HG02938 (cell line): Measurements from ENCODE around the gene SLAMF7.
"Not testable (repeated sequence)": the region's sequence is repeated elsewhere in the genome, so short reads cannot be mapped to it uniquely, and the experiment has no call there.

Source experiments
- ATAC-seq: cut with Tn5 transposase; IDR thresholded peaks from one replicate; pipeline ENCODE4 v1.9.1; 2021; ENCODE audit warnings: mild to moderate bottlenecking, moderate library complexity; ENCODE audit not compliant: unreplicated experiment

The SLAMF7 gene

DNA sequence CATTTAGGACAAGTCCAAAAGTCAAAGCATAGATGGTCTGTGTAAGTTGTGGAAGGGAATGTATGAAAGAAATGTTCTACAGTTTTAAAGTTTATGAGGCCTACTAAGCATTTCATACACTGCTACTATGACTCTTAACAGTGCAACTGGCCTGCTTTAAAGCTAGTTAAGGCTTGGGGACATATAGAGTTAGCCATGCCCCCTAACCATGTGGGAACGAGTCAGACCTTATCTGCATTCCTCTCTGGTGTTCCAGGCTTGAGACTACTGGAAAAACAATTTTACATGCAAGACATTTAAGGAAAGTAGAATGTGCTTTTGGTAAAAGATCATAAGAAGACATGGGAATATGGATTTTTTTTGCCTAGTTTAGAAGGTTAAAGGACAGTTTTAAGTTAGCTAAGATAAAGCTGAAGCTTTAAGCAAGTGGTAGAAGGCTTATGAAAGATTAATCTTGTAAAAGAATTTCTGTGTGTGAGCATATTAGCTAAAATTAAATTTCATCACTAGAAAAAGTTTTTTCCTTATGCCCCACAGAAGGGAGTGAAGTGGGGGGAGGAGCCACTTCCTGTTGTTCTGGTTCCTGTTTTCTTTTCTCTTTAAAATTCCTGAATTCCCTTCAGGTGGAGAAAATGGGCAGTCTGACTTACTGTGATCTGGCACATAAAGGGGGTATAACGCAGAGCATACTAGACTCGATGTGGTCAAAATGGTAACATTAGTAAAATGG, 18.5 kb upstream of the SLAMF7 start:
- no peak for ATAC-seq

DNA sequence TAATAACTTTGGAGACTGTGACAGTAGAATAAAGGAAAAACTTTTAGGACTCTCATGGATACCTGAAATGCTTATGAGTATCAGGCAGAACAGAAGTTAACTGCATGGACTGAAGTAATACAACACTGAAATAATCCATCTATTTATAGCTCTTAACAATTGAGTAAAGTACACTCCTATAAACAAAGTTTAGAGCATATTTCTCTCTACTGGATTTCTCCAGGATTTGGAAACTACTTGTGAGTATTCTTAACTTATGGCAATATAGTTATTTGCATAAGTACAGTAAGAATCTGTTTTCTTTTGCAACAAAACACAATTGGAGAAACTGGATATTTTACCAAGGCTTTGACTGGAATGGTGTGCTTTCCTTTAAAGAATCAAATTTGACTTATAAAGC, 17.6 kb upstream of the SLAMF7 start:
- ATAC-seq = no peak

DNA sequence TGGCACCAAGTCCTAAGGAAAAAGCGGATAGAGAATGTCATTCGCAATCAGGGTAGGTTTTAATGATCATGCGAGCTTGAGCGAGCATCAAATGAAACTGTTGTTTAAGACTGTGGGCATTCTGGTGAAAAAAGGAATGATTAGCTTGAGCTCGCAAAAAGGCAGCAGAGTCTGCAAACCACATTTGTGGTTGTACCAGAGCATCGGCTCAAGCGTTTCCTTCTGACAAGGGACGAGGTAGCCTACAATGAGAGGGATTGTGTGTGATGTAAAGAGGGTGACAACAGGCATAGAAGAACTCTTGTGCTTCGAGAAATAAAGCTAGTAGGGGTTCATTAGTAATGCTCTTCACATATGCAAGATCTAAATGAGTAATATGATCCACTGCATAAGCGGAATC, 16.3 kb upstream of the SLAMF7 start:
- no peak for ATAC-seq

DNA sequence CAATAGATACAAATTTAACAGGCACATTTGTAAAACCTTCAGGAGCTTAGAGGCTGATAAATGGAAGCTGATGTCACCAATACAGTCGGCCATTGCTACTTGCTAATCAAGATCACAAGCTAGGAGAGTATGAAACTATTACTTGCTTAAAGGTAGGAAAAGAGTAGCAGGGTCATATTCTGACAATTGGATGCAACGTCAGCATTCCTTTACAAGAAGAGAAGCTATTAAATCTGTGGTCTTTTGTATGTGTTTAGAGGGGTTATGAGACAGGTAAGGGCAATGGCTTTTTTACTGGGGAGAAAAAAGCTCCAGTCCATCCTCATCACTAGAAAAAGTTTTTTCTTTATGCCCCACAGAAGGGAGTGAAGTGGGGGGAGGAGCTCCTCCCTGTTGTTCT, 15.7 kb upstream of the SLAMF7 start:
- ATAC-seq = no peak

DNA sequence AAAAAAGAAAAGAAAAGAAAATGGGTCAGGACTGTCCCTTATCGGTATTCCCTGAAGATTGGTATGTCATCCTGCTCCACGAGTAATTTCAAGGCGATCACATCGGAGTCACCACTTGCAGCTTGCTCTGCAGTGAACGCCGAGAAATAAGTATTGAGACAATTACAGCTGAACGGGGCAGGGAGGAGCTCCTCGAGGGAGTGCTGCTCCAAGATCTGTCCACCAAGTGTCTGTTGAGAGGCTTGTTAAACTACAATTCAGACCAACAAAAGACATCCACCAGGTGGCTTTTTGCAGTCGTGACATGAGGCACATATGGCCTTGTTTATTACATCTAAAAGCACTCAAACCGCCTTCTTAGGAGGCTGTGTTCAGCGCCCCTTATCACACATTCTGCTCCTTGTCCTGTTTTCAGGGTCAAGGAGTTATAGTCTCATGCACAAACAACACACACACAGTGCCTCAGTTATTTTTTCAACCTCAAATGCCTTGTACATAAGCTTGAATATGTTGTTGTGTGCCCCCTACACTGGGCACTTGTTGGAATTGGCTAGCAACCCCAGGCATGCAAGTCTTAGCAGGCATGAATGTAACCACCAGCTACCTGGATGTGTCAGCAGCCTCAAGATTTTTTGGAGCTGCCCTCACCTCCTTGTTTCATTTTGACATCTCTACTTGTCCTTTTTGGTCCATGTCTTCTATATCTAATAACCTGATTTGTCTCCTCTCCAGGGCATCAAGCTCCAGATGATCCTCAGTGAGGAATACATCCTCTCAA, 14.4 kb upstream of the SLAMF7 start:
- no peak for ATAC-seq

DNA sequence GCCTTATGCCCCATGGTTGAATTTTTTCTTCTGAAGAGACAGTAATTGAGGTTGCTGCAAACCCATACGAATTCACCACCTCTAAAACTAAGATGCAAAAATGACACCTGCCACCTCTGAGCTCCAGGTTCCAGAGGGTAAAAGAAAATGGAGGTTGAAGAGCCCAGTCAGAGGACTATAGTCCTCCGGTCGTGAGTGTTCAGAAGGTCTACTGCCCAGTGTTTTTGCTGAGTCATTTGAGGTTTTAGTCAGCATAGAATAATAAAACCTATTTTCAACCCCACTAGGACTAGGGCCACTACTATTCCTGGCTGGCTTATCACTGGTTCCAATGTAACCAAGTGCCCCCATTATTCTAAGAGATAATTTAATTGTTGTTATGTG, 12.9 kb upstream of the SLAMF7 start:
- ATAC-seq = no peak

DNA sequence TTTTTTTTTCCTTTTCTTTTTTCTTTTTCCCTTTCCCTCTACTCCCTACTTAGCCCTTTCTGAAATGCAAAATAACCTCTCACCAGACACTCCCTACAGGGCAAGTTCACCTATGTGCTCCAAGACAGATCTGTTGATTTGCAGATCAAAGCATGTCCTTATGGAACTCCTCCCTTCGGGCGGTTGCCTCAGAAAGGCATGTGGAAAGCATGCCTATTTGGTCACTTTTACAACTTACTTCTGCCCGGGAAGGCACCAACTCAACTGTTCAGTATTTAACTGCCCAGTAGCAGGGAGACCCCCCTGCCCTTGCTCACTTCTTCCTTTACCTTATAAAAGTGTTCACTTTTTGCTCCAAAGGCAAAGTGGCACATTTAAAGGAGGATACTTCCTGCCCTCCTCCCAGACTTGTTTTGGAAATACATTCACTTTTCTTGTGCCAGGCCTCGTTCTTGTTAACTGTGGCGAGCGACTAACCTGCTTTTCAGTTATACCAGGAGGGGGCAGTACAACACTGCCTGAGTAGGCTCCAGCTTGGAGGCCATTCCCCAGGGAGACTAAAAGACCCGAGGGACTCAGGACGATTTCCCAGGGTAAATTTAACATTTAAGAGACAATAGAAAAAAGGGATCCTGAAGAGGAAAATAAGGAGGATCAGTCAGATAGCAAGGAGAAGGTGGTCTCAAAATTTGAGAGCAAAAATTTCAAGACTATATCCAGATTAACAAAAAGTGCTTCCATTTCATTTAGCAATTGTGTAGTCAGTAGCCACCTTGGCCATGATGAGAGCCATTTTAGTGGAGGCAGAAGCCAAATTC, 12.3 kb upstream of the SLAMF7 start:
- ATAC-seq = peak; percentile 55

DNA sequence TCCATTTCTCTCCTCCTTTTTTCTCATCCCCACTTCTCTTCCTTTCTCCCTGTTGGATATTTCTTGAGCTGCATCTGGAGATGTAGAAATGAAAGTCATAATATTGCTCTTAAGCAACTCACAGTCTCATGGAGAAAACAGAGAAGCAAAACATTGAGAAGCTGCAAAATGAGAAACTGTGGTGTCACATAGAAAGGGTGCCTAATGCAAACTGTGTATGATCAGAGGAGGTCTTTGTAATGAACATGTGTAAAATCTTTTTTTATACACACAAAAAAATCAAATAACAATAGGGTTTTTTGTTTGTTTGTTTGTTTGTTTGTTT, 11.8 kb upstream of the SLAMF7 start:
- ATAC-seq = no peak

DNA sequence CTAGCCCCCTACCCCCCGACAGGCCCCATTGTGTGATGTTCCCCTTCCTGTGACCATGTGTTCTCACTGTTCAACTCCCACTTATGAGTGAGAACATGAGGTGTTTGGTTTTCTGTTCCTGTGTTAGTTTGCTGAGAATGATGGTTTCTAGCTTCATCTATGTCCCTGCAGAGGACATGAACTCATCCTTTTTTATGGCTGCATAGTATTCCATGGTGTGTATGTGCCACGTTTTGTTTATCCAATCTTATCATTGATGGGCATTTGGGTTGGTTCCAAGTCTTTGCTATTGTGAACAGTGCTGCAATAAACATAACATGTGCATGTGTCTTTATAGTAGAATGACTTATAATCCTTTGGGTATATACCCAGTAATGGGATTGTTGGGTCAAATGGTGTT, 7.5 kb upstream of the SLAMF7 start:
- ATAC-seq = not testable (repeated sequence)

DNA sequence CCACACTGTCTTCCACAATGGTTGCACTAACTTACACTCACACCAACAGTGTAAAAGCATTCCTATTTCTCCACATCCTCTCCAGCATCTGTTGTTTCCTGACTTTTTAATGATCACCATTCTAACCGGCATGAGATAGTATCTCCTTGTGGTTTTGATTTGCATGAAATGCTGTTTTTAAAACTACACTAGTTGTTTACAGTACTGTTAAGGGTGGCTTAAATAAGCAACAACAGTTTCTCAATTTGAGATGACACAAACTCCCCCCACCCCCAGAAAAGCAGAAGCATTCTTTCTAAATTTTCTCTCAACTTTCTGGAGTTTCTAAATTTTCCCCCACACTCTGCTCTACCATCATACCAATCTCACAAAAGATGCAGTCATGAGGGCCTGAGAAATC, 7.1 kb upstream of the SLAMF7 start:
- no peak for ATAC-seq

DNA sequence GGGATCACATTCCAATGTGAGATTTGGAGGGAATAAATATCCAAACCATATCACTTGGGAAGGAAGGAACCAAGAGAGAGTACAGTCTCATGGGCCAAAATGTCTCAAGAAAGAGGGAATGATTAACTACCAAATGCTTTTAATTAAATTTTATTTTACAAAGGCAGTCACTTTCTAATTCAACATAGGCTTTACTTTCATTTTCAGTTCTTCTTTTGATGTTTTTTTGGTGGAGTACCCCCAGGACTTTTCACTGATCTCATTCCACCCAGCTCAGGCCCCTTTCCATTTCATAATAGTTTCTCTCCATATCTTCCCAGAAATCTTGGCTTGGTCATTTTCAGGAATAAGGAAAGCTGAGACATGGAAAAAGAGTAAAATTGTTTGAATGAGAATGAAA, 5.1 kb upstream of the SLAMF7 start:
- ATAC-seq = no peak

DNA sequence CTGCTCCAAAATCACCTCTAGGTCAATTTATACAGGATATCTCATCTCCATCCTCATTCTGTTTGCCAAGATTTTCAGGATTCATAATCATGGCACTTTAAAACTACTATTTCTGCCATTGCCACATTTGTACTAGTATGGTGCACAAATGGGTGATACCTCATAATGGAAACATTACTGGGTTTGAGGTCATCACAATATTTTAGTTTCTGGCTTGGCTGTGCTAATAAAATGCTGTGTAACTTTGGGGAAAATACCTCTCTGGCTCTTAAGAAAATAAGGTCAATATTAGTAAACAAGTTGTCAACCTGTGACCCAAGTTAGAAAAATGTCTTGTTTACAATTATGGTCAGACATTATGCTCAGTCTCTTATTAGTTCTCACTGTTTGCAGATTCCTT, 4.7 kb upstream of the SLAMF7 start:
- ATAC-seq = no peak

DNA sequence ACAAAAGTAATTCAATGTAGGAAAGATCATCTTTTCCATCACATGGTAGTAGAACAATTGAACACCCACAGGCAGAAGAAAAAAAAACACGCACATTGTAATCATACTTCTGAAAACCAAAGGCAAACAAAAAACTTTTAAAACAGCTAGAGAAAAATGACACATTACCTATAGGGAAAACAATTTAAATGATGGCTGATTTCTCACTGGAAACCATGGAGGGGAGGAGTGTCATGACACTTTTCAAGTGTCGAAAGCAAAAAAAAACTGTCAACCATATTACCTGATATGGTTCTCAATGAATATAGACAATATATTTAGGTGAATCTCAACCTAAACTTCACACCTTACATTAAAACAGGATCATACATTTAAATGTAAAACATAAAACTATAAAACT, 776 bp upstream of the SLAMF7 start:
- ATAC-seq = no peak

DNA sequence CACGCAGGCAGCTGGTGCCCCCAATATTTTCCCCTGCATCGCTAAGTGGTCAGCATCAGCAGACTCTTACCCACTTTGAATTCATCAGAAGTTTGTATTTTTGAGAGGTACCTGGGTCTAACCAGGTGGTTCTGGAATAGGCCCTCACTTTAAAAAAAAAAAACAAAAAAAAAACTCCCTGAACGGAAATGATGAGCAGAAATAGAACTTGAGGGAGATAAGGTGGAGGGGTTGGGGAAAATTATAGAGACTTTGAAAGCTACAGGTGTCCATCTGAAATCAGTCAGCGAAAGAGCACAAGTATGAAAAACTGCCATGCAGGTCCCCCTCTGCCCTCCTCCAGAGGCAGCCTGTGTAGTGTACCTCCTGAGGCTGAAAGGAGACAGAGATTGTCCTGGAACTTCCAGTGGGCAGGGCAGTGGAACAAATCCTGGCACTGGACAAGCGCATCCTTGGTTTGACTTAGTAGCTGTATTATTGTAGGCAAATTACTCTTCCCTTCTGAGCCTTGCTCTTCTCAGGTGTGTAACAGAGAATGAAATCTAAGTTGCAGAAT, 1.2 kb downstream of the SLAMF7 start:
- no peak for ATAC-seq

DNA sequence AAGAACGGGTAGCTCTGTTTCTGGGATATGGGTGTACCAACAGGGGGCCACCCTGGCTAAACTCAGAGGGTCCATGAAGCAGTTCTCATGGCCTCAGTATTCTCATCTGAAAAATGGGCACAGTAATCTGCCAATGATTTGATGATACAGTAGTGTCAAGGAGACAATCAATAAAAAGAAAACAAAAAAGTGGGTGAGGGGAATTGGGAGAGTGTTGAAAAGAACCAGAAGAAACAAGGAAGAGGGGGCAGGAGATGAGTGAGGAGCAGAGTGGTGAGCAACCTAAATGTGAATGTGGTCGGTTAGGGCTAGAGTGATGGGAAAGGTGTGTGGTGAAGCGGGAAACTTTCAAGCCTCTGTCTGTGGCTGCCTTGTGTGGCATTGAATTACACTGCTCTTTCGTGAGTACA, 2.0 kb downstream of the SLAMF7 start:
- no peak for ATAC-seq

DNA sequence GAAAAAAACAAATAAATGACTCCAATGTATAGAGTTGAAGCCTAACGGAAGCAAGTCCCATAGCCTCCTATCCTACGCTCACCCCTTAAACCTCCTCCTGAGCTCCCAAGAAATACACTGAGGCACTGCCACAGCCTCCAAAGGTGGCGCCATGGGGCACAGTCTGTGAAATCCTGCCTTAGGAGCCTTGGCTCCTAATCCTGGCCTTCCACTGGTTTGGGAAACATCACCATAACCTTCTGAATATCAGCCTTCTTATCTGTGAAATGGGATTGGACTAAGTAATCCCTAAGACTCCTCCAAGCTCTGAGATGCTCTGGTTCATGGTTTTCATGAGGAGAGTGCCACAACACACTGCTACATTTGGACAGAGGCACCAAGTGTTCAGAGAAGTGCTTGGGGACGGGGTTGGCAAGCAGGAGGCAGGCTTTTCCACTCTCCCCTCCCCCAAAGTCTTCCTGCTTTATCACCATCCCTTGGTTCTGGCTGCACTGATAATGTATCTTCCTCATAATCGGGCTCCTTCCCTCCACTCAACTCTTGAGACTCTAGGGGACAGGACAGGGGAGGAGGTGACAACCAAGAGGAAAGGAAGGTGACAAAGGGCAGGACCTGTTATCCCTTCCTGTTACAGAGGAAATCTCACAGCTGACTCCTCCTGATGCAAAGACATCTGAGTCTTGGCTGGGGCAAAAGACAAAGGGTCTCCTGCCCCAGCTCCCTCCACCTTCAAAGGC, 2.7 kb downstream of the SLAMF7 start:
- ATAC-seq = no peak

DNA sequence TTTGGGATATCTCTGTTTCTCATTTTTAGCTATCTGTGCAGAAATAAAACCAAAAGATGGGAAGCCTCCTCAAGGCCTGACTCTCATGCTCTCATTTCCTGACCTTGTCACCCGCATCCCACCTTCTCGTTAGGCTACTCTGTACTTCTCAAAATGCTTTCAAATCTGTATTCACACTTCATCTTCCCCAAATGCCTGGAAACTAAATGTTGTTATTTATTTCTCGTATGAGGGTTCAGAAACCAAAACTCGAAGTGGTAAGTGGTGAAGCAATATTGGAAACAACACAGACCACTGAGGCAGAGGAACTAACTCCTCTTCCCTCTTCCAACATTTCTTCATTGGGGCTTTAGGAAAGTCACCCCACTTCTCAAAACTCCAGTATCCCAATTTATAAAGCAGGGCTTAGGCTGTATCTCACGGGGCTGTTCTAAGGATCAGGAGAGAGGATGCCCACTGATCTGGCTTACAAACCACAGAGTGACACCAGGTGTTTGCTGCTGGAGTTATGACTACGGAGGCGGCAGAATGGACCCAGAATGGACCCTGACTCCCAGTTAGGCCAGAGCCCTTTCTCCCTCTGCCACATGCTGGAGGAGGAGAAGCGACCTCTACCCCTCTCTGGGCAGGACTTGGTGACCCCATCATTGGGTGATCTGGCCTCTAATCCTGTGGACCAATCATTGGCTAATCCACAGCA, 3.5 kb downstream of the SLAMF7 start:
- ATAC-seq = no peak

DNA sequence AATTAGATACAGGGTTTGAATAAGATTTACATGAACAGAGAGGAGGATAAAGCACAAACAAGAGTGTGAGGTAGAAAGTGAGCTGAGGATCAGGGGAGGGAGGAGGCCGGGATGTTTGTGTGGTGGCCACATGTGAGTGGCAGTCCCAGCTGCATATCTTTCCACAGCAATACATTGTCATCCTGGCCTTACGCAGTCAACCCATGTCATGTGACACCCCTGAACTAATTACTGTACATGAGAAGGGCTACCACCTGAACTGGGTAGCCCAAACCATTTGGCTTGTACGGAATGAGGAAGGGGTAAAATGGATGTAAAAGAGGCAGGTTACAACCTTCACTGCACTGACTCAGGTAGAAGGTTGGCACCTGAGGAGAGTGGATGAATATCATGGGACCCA, 4.2 kb downstream of the SLAMF7 start:
- no peak for ATAC-seq

DNA sequence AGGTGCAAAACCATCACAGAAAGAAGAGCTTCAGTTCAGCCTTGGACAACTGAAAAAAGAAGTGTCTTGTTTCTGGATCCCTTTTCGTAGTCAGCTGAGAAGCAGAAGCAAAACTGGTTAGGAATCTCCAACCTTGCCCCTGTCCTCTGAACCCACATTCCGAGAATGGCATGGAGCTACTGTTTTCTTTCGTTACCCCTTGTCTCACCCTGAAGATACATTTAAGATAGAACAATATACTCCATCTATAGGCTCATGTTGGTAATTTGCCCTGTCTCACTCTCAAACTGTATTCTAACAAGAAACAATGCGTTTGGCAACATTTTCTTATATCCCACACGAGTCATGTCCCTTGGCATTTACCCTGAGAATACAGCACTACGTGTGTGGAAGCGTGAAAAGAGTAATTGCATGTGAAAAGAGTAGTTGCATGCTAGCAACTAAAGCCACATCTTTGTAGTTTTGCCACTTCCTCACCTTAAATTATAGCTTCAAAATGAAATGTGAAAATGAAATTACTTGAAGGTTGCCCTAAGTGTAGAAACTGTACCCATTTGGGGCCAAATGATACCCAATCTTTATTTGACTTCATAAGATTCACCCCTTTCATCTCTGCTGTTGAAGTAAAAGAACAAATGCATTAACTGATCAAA, 5.3 kb downstream of the SLAMF7 start:
- no peak for ATAC-seq
